HepG2 (cell line): ENCODE results near the gene GDF9. TPM values are rescaled to one million over a fixed set of nuclear protein-coding genes. Genes with fewer than 3 reads are reported as not detected.

Experiments used
- CENPX ChIP-seq: sonication (generic); formaldehyde crosslinking; IDR thresholded peaks from 2 replicates; pipeline ENCODE4 v1.9.0; 2021; ENCODE audit warnings: mild to moderate bottlenecking, missing genetic modification reagents, moderate library complexity
- HIVEP1 ChIP-seq: sonication (generic); formaldehyde crosslinking; IDR thresholded peaks from 2 replicates; pipeline ENCODE4 v1.4.0; 2020; ENCODE audit warnings: mild to moderate bottlenecking, missing genetic modification reagents
- IKZF1 ChIP-seq: fragments of 450-650 bp; IDR thresholded peaks from 2 replicates; pipeline ENCODE4 v1.7.1; 2016
- NFAT5 ChIP-seq: sonication (generic); formaldehyde crosslinking; IDR thresholded peaks from 2 replicates; pipeline ENCODE4 v1.4.0; 2020; ENCODE audit warnings: missing genetic modification reagents
- STAG1 ChIP-seq: sonication (generic); formaldehyde crosslinking; IDR thresholded peaks from 2 replicates; pipeline ENCODE4 v1.4.0; 2020; ENCODE audit warnings: missing genetic modification reagents
- TGIF2 ChIP-seq: IDR thresholded peaks from 2 replicates; pipeline ENCODE4 v1.6.1; 2016; ENCODE audit warnings: control low read depth, missing compliant biosample characterization
- THYN1 ChIP-seq: sonication (generic); formaldehyde crosslinking; IDR thresholded peaks from 2 replicates; pipeline ENCODE4 v1.8.1; 2023; ENCODE audit warnings: low read depth, mild to moderate bottlenecking, moderate library complexity, missing genetic modification reagents, borderline replicate concordance
- ZBTB7B ChIP-seq: sonication (generic); formaldehyde crosslinking; IDR thresholded peaks from 2 replicates; pipeline ENCODE4 v1.4.0; 2020; ENCODE audit warnings: missing genetic modification reagents
- ZHX2 ChIP-seq, 2 experiments: sonication (generic) in 1 of 2; formaldehyde crosslinking in 1 of 2; IDR thresholded peaks; 2 replicates each; pipeline versions ENCODE4 v1.6.1 to v1.9.0; 2014 to 2022; ENCODE audit warnings: antibody characterized with exemption in 1 of 2, borderline replicate concordance in 1 of 2, inconsistent platforms in 1 of 2, low read depth in 1 of 2, missing genetic modification reagents in 1 of 2
- ZNF235 ChIP-seq: sonication (generic); formaldehyde crosslinking; IDR thresholded peaks from 2 replicates; pipeline ENCODE4 v1.8.1; 2023; ENCODE audit warnings: mild to moderate bottlenecking, missing genetic modification reagents, borderline replicate concordance
- ZNF350 ChIP-seq: sonication (generic); formaldehyde crosslinking; IDR thresholded peaks from 2 replicates; pipeline ENCODE4 v1.4.0; 2020; ENCODE audit warnings: mild to moderate bottlenecking, low read depth, missing genetic modification reagents, borderline replicate concordance
- ZNF768 ChIP-seq: sonication (generic); formaldehyde crosslinking; IDR thresholded peaks from 2 replicates; pipeline ENCODE4 v1.4.0; 2020; ENCODE audit warnings: missing genetic modification reagents
- ZSCAN20 ChIP-seq: sonication (generic); formaldehyde crosslinking; IDR thresholded peaks from 2 replicates; pipeline ENCODE4 v1.4.0; 2020; ENCODE audit warnings: missing genetic modification reagents, mild to moderate bottlenecking, borderline replicate concordance
- polyA plus RNA-seq, 8 experiments: library from polyadenylated mRNA; depleted of rRNA in 3 of 8; stranded (reverse) in 7 of 8; unstranded in 1 of 8; fragments of >200 nt; fragmentation: Illumina TruSeq in 4 of 8; extraction: Trizol in 4 of 8; gene quantifications; 2 replicates each; pipeline versions ENCODE4 v1.2.1 to v1.2.3, GENCODE V29; 2011 to 2016; ENCODE audit warnings: low read depth in 4 of 8, missing spikeins in 1 of 8, mixed read lengths in 1 of 8; ENCODE audit not compliant: insufficient read depth in 1 of 8
- total RNA-seq, 5 experiments: library from RNA; depleted of rRNA; stranded (reverse); fragments of >200 nt; fragmentation: Illumina TruSeq; extraction: Trizol; gene quantifications; 2 replicates each; pipeline ENCODE4 v1.2.3, GENCODE V29; 2016; ENCODE audit warnings: low read depth in 1 of 5
- TF ChIP-seq, protein P1 (sequence below): sonication (generic); formaldehyde crosslinking; IDR thresholded peaks from 2 replicates; pipeline ENCODE4 v1.4.0; 2020; ENCODE audit warnings: missing genetic modification reagents, borderline replicate concordance

Gene GDF9
- total and polyA plus RNA-seq, 2 of the 13 experiments (the other 11 are each of a cell fraction or from before 2014, with no cell fraction given) = 0.33 to 0.38 TPM

DNA sequence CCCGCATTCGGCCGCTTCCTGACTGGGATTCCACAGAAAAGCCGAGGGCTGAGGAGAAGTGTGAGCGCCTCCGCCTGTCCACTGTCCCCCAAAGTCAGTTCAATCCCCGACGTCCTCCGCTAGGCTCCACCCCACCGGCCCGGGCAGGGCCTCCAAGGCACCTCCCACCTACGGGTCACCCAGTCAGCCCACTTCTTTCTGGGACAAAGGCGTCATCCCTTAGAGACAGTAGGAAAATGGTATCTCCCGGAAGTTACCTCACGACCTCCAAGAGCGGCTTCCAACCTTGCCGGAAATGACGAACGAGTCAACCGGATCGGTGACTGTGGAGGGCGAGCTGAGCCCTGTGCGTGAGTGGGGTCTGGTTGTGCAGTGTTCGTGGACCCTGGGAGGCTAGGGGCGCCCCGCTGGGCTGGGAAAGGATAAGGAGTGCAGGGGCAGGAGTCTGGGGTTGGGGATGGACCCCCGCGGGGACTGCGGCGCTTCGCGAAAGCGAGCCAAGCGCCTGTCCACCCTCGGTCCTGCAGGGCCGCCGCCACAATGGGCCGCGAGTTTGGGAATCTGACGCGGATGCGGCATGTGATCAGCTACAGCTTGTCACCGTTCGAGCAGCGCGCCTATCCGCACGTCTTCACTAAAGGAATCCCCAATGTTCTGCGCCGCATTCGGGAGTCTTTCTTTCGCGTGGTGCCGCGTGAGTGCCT lies at the start of gene GDF9, which contains the start of gene UQCRQ (continued):
- TF ChIP-seq ZHX2 (IDR thresholded peaks at IDR 0.05; ENCODE audit: low read depth) (peak; percentile 96), ZHX2 (CRISPR knock-in tag; IDR thresholded peaks at IDR 0.05; ENCODE audit: borderline replicate concordance) (no peak), STAG1 (CRISPR knock-in tag) (peak; percentile 84), TGIF2 (CRISPR knock-in tag) (peak; percentile 63; the same call in 1 of the 2 replicates), ZNF768 (peak; percentile 67; the same call in 1 of the 2 replicates), ZBTB7B (CRISPR knock-in tag) (no peak), THYN1 (CRISPR knock-in tag) (no peak), IKZF1 (no peak), HIVEP1 (no peak; the same call in 1 of the 2 replicates), NFAT5 (no peak), ZNF350 (CRISPR knock-in tag) (peak; percentile 96), CENPX (CRISPR knock-in tag) (no peak), ZNF235 (CRISPR knock-in tag) (no peak), ZSCAN20 (CRISPR knock-in tag) (no peak)
- TF ChIP-seq, protein P1, sequence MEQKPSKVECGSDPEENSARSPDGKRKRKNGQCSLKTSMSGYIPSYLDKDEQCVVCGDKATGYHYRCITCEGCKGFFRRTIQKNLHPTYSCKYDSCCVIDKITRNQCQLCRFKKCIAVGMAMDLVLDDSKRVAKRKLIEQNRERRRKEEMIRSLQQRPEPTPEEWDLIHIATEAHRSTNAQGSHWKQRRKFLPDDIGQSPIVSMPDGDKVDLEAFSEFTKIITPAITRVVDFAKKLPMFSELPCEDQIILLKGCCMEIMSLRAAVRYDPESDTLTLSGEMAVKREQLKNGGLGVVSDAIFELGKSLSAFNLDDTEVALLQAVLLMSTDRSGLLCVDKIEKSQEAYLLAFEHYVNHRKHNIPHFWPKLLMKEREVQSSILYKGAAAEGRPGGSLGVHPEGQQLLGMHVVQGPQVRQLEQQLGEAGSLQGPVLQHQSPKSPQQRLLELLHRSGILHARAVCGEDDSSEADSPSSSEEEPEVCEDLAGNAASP (CRISPR knock-in tag) = no peak
